GM23338 (cell line): Measurements from ENCODE around the gene LRRC27. TPM values are rescaled to one million over a fixed set of nuclear protein-coding genes. Genes with fewer than 3 reads are reported as not detected.

Experiments
- ATAC-seq: fragments of 200-7000 bp; cut with Tn5 transposase; 3 replicates; pipeline ENCODE4 v1.9.1; 2020
- DNase-seq: peaks from one replicate; pipeline ENCODE4 v3.0.0-alpha.2; 2015; ENCODE audit warnings: low spot score
- H2AFZ ChIP-seq: fragments of 200-600 bp; sonication (generic); 2 replicates; pipeline ENCODE4 v1.8.0; 2016; ENCODE audit warnings: antibody characterized with exemption, mild to moderate bottlenecking, moderate library complexity
- H3F3A ChIP-seq: fragments of 200-600 bp; sonication (generic); replicated peaks from 2 replicates; pipeline ENCODE4 v1.8.0; 2017; ENCODE audit warnings: antibody characterized with exemption, mixed run types, low read depth
- H3K27ac ChIP-seq: fragments of 200-600 bp; sonication (generic); 2 replicates; pipeline ENCODE4 v1.6.1; 2016; ENCODE audit warnings: low read depth
- H3K27me3 ChIP-seq: fragments of 200-600 bp; sonication (generic); 2 replicates; pipeline ENCODE4 v1.8.0; 2016; ENCODE audit warnings: mild to moderate bottlenecking, mixed run types, moderate library complexity; ENCODE audit not compliant: insufficient read depth
- H3K36me3 ChIP-seq: fragments of 200-600 bp; sonication (generic); 2 replicates; pipeline ENCODE4 v1.8.0; 2016; ENCODE audit warnings: mild to moderate bottlenecking; ENCODE audit not compliant: insufficient read depth
- H3K4me1 ChIP-seq: fragments of 200-600 bp; sonication (generic); 2 replicates; pipeline ENCODE4 v1.8.0; 2016; ENCODE audit warnings: mild to moderate bottlenecking, moderate library complexity; ENCODE audit not compliant: insufficient read depth
- H3K4me2 ChIP-seq: fragments of 200-600 bp; sonication (generic); 2 replicates; pipeline ENCODE4 v1.7.1; 2017; ENCODE audit warnings: mixed run types
- H3K4me3 ChIP-seq: fragments of 200-600 bp; sonication (generic); 2 replicates; pipeline ENCODE4 v1.6.1; 2016; ENCODE audit warnings: mixed run types
- H3K79me2 ChIP-seq: fragments of 200-600 bp; sonication (generic); replicated peaks from 2 replicates; pipeline ENCODE4 v1.8.0; 2017; ENCODE audit warnings: mild to moderate bottlenecking; ENCODE audit not compliant: insufficient read depth
- H3K9me2 ChIP-seq: fragments of 200-600 bp; sonication (generic); 2 replicates; pipeline ENCODE4 v1.8.0; 2017; ENCODE audit not compliant: insufficient read depth
- H4K20me1 ChIP-seq: fragments of 200-600 bp; sonication (generic); replicated peaks from 2 replicates; pipeline ENCODE4 v1.8.0; 2017; ENCODE audit warnings: mild to moderate bottlenecking; ENCODE audit not compliant: insufficient read depth
- H3K27ac Mint-ChIP-seq: 2 replicates; pipeline ENCODE4 v1.8.0; 2020; ENCODE audit warnings: inconsistent platforms, mild to moderate bottlenecking, moderate library complexity, mixed read lengths
- H3K27me3 Mint-ChIP-seq: 3 replicates; pipeline ENCODE4 v1.8.0; 2022; ENCODE audit warnings: low read depth, mild to moderate bottlenecking, moderate library complexity, mixed read lengths, inconsistent platforms; ENCODE audit not compliant: insufficient read depth, poor library complexity
- H3K36me3 Mint-ChIP-seq: 3 replicates; pipeline ENCODE4 v1.8.0; 2021; ENCODE audit warnings: low read depth, mild to moderate bottlenecking, inconsistent platforms, moderate library complexity, mixed read lengths
- H3K4me1 Mint-ChIP-seq: 3 replicates; pipeline ENCODE4 v1.8.0; 2020; ENCODE audit warnings: mild to moderate bottlenecking, inconsistent platforms, mixed read lengths
- H3K4me3 Mint-ChIP-seq: 3 replicates; pipeline ENCODE4 v1.8.0; 2021; ENCODE audit warnings: moderate library complexity, mild to moderate bottlenecking, inconsistent platforms, mixed read lengths
- H3K9me3 Mint-ChIP-seq: 3 replicates; pipeline ENCODE4 v1.8.0; 2020; ENCODE audit warnings: moderate library complexity, mild to moderate bottlenecking, inconsistent platforms, mixed read lengths
- CREB1 ChIP-seq: fragments of 250-450 bp; sonication (Bioruptor Pico); IDR thresholded peaks from 2 replicates; pipeline ENCODE4 v1.5.0; 2020; ENCODE audit warnings: low read depth, mild to moderate bottlenecking, moderate library complexity
- CTCF ChIP-seq, 2 experiments: fragments of 200-600 bp in 1 of 2; sonication (generic) in 1 of 2; conservative IDR thresholded peaks; 2 replicates each; pipeline versions ENCODE4 v1.5.1 to v1.6.1; 2016 to 2017; ENCODE audit warnings: antibody characterized with exemption in 2 of 2, low read depth in 2 of 2, mild to moderate bottlenecking in 2 of 2, moderate library complexity in 1 of 2
- ETS1 ChIP-seq: IDR thresholded peaks from 2 replicates; pipeline ENCODE4 v1.6.1; 2016; ENCODE audit warnings: antibody characterized with exemption
- EZH2 ChIP-seq: fragments of 200-600 bp; sonication (generic); IDR thresholded peaks from one replicate; pipeline ENCODE4 v1.8.0; 2017; ENCODE audit warnings: antibody characterized with exemption, mild to moderate bottlenecking, low read depth; ENCODE audit not compliant: unreplicated experiment
- EZH2phosphoT487 ChIP-seq: fragments of 200-600 bp; sonication (generic); IDR thresholded peaks from one replicate; pipeline ENCODE4 v1.8.1; 2018; ENCODE audit warnings: antibody characterized with exemption; ENCODE audit not compliant: unreplicated experiment
- JUNB ChIP-seq: IDR thresholded peaks from one replicate; pipeline ENCODE4 v1.6.1; 2016; ENCODE audit warnings: antibody characterized with exemption; ENCODE audit not compliant: unreplicated experiment
- NANOG ChIP-seq: IDR thresholded peaks from 2 replicates; pipeline ENCODE4 v1.6.1; 2016; ENCODE audit warnings: antibody characterized with exemption, borderline replicate concordance
- POLR2AphosphoS5 ChIP-seq: IDR thresholded peaks from 2 replicates; pipeline ENCODE4 v1.6.1; 2016; ENCODE audit warnings: antibody characterized with exemption, low read depth
- REST ChIP-seq: IDR thresholded peaks from one replicate; pipeline ENCODE4 v1.6.1; 2018; ENCODE audit warnings: antibody characterized with exemption; ENCODE audit not compliant: unreplicated experiment
- STAT1 ChIP-seq: IDR thresholded peaks from one replicate; pipeline ENCODE4 v1.6.1; 2016; ENCODE audit warnings: antibody characterized with exemption; ENCODE audit not compliant: unreplicated experiment
- ZNF114 ChIP-seq: fragments of 250-450 bp; sonication (Bioruptor Pico); IDR thresholded peaks from 2 replicates; pipeline ENCODE4 v1.5.0; 2020; ENCODE audit warnings: mild to moderate bottlenecking, moderate library complexity
- ZNF331 ChIP-seq: fragments of 250-450 bp; sonication (Bioruptor Pico); IDR thresholded peaks from 2 replicates; pipeline ENCODE4 v1.5.0; 2020; ENCODE audit warnings: low read depth, mild to moderate bottlenecking, moderate library complexity
- ZNF462 ChIP-seq: fragments of 250-450 bp; sonication (Bioruptor Pico); IDR thresholded peaks from 2 replicates; pipeline ENCODE4 v1.5.0; 2020; ENCODE audit warnings: mild to moderate bottlenecking, moderate library complexity
- polyA plus RNA-seq: library from polyadenylated mRNA; unstranded; fragments of >200 nt; fragmentation: Nextera tagmentation; extraction: Ambion mirVana; gene quantifications from 2 replicates; pipeline ENCODE4 v1.2.1, GENCODE V29; 2016
- total RNA-seq: library from RNA; depleted of rRNA; stranded (reverse); fragments of >200 nt; shearing (Covaris generic); gene quantifications from 2 replicates; pipeline ENCODE4 v1.2.3, GENCODE V29; 2014

Gene LRRC27
- total and polyA plus RNA-seq, 2 experiments from 2014 or later = 2.9 to 3.5 TPM

GRCh38 chr10:132405463-132405991 lies 73.5 kb downstream of the LRRC27 start:
- no peaks in the 10 kb centered on the region for H4K20me1 ChIP-seq
- no peaks in the 10 kb centered on the region for H3K36me3 ChIP-seq
- ATAC-seq (peak; percentile 3), DNase-seq (peak; percentile 59)
- Mint-ChIP-seq H3K4me3 (no peak overlapping the region; the same call in 2 of the 3 replicates), H3K4me1 (peaks cover 33% of the 10 kb centered on the region), H3K9me3 (peaks cover 2% of the 10 kb centered on the region; the same call in 1 of the 3 replicates), H3K27ac (peak overlapping the region; percentile 78), H3K36me3 (peaks cover 11% of the 10 kb centered on the region), H3K27me3 (peaks cover 14% of the 10 kb centered on the region)
- no peak overlapping the region for H2AFZ ChIP-seq
- peaks cover 25% of the 10 kb centered on the region; the same call in 1 of the 2 replicates for H3K4me1 ChIP-seq
- no peak overlapping the region for H3K4me3 ChIP-seq
- no peaks in the 10 kb centered on the region for H3K27me3 ChIP-seq
- H3K9me2 ChIP-seq = no peaks in the 10 kb centered on the region
- H3K27ac ChIP-seq = no peak overlapping the region
- H3K4me2 ChIP-seq = no peak overlapping the region
- 0 out of 2 replicates have a peak, but pooled peaks cover 6% of the 10 kb centered on the region for H3F3A ChIP-seq
- TF ChIP-seq ZNF462 (no peak), ETS1 (no peak), EZH2 (no peak), REST (no peak), EZH2phosphoT487 (no peak), CTCF (conservative IDR thresholded peaks at IDR 0.05; ENCODE audit: low read depth in 2 of 2) (no peak), JUNB (no peak), ZNF331 (no peak), POLR2AphosphoS5 (no peak), STAT1 (no peak), ZNF114 (CRISPR knock-in tag) (no peak), CREB1 (CRISPR knock-in tag) (no peak), NANOG (no peak)
- H3K79me2 ChIP-seq = no peaks in the 10 kb centered on the region
